RCC 7860 (cell line): ENCODE results near the gene RAPGEF1.

ENCODE experiments used
- DNase-seq: peaks from one replicate; pipeline ENCODE4 v3.0.0-alpha.2; 2015; ENCODE audit warnings: low spot score
- FAIRE-seq: peaks from 2 replicates; lab custom pipeline; 2012; peaks lifted over from hg19 to GRCh38; lab: Jason Lieb, UNC

The RAPGEF1 gene

DNA sequence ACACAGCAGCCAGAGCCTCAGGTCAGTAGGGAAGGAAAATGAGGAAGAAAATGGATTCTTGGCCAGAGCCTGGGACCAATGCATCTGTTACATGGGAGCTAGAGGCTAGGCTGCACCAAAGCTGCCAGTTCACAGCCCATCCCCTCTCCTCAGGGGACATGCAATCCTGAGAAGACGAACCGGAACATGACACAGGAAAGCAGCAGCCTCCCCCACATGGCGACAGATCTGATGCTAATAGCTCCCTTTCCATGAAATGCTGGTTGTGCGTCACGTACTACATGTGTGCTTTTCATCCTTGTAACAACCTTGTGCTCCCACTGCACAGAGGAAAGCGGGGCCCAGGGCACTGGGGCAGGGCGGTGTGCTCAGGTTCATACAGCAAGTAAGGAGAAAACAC, 127.0 kb downstream of the RAPGEF1 start:
- no peak for FAIRE-seq

DNA sequence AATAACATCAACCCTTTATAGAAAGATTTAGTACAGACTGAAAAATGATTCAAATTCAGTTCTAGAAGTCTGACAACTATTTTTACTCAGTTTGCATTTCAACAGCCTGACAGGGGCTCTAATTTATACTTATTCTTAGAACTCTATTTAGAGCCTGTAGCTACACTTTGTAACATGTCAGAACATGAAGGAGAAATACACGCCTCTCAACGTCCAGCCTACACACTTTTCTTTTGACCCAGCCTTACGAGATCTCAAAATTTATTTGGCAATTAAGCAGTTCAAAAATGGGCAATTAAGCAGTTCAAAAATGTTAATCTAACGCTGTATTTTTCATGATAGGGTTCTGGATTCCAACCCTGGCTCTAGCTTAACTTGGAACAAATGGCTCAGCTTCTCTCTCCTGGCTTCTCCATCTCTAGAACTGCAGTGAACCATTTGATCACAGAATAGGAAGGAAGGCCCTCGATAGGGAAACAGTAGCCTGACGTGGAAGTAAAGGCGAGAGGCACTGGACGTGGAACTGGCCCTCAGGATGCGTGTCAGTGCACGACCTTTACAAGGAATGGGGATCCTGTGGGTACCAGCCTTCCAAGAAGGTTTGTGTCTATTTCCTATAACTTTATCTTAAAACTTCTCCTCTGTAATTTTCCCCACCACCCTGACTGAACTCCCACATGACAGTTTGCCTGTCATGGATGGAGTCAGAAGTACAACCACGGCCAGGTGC, 128.1 kb downstream of the RAPGEF1 start:
- DNase-seq (no peak), FAIRE-seq (no peak)

More for the DNA sequence above, 127.0 kb downstream of the RAPGEF1 start:
- no peak for DNase-seq

DNA sequence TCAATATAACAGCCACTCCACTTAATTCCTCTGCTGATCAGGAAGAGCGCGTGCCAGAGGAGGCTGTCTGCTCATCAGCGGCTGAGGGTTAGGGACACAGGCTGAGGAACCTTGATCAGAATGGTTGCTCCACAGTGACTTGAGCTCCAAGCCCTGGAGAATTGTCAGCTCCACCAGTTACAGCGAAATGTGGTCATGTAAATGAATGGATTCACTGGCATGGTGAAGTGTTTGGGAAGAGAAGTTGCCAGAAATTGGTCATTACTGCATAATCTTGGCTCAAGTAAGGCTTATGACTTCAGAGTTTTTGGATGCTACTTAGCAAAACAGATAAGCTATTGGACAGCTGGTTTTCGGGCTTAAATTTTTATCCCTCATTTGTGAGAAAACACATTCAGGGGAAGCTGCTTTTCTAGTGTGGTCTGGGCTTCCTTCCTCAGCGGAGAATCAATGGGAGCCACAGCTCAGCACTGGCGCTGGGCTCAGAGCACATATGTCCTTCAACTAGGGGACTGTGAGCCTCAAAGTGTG, 129.6 kb downstream of the RAPGEF1 start:
- DNase-seq (no peak), FAIRE-seq (no peak)

- no peak for DNase-seq
- FAIRE-seq = no peak
Measured at GRCh38 chr9:131609099-131609830, 130.6 kb downstream of the RAPGEF1 start.

- DNase-seq (peak; percentile 60), FAIRE-seq (no peak)
Measured at GRCh38 chr9:131608493-131609037, 131.3 kb downstream of the RAPGEF1 start.

DNA sequence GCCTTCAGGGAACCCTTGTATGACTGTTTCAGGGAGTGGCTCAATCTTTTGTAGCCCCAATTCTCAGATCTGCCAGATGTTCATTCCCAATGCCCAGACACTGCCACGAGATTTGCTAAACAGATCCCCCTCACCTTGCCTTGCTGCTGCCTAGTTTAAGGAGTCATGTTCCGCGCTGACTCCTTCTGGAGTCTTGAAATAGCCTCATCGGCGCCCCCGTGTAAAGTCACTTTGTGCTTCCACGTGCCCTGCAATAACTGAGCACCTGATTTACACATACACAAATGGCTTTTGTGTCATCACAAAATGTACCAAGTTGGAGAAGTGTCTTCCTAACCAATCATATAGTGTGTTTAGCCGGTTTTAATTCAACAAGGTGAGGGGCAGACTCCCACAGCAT, 132.3 kb downstream of the RAPGEF1 start:
- FAIRE-seq (no peak), DNase-seq (no peak)

- no peak for FAIRE-seq
- no peak for DNase-seq
Measured at GRCh38 chr9:131606896-131607567, 132.8 kb downstream of the RAPGEF1 start.

DNA sequence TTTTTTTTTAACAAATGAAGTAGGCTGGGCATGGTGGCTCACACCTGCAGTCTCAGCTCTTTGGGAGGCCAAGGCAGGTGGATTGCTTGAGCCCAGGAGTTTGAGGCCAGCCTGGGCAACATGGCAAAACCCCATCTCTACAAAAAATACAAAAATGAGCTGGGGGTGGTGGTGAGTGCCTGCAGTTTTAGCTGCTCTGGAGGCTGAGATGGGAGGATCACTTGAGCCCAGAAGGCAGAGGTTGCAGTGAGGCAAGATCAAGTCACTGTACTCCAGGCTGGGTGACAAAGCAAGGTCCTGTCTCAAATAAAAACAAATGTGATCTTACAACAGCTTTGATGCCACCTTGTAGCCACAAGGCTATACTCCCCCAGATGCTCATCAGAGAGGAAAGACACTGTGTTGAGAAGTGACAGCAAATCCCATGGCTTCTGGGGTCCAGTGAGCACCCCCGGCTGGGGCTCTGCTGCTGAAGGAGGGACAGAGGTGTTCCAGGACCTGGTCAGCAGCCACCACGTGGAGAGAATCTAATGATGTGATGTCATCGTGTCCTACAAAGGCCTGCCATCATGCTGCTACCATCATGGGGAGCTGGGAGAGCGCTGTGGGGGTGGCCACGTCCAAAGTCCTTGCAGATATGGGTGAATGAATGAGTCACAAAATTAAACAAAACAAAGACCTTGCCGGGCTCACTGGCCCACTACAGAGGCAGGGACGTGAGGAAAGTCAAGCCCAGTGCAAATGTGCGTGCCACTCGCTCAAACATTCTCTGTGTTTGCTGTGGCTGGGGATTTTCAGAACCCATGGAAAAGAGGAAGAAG, 133.9 kb downstream of the RAPGEF1 start:
- FAIRE-seq = no peak
- DNase-seq = no peak

- no peak for DNase-seq
- no peak for FAIRE-seq
Measured at GRCh38 chr9:131603711-131604439, 136.0 kb downstream of the RAPGEF1 start.

DNA sequence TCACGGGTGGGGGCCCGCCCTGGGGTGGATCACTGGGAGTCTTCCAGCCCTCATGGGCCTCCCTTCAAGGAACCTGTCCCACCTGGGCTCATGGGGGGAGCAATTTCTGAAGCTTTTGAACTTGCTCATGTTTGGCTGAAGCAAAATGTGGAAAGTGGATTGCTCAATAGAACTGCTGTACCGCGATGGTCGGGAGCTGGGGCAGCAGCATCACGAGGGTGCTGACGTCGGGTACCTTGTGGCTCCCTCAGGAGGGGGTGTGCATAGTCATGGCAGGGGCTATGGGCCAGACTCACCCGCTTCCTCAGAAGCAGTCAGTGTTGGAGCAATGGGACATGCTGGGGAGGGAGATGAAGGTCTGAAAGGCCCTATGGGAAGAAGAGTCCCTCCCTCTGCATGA, 136.7 kb downstream of the RAPGEF1 start:
- DNase-seq (no peak), FAIRE-seq (no peak)

- DNase-seq (no peak), FAIRE-seq (no peak)
Measured at GRCh38 chr9:131601683-131602181, 138.1 kb downstream of the RAPGEF1 start.

DNA sequence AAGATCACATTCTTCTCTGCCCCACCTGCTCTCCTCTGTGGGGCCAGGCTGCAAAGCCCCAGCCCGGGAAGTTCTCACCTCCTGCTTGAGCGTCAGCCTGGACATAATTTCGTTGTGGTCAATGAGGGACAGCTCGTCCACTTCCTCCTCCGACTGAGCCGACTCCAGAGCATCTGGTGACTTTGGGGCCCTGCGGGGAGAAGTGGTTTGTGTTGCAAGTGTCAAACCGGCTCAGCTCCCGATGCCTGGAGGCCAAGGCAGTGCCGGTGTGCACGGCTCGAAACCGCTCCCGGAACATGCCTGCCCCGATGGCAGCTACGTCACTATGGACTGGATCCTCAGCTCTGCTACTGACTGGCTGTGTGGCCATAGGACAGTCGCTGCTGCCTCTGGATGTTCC, 141.8 kb downstream of the RAPGEF1 start:
- DNase-seq = no peak
- no peak for FAIRE-seq

GRCh38 chr9:131597246-131597645, 142.6 kb downstream of the RAPGEF1 start:
- FAIRE-seq = no peak

GRCh38 chr9:131596430-131596743, 143.5 kb downstream of the RAPGEF1 start:
- no peak for FAIRE-seq
- DNase-seq = no peak

More at GRCh38 chr9:131597246-131597645, 142.6 kb downstream of the RAPGEF1 start:
- DNase-seq = no peak

- DNase-seq = no peak
- FAIRE-seq = no peak
Measured at GRCh38 chr9:131595696-131596429, 144.0 kb downstream of the RAPGEF1 start.

DNA sequence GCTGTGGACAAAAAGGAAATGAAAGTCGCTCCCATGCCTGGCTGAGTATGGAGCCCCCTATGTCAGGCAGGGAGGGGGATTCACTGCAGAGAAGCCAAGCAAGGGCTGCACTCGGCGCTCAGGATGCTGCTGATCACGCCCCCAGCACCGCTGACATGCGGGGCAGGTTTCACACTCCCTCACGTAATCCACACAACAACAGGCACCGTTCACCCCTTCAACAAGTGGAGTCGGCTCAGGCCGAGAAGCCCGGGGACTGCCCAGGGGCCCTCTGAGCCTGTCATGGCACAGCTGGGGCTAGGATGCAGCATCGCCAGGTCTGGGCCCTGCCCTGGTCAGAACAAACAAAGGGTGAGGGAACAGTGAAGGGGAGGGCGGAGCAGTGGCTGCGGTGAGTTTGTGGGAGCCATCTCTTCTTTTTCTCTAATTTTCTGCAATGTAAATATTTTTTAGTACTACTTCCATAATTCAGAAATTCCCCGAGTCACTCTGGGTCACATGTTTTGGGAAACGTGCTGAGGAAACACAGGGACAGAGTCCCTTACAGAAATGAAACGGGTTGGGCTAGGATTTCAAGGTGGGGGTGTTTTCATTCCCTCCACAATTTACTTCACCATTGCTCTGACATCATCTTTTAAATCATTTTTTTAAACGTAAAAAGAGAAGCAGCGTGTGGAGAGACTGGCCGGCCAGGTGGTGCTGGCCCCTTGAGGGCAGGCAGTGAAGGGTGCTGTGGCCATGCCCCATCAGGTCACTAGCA, 144.8 kb downstream of the RAPGEF1 start:
- no peak for FAIRE-seq
- no peak for DNase-seq

GRCh38 chr9:131593936-131594665, 145.8 kb downstream of the RAPGEF1 start:
- DNase-seq (no peak), FAIRE-seq (no peak)
